HG02852 (cell line): ENCODE data around the gene C11orf65.
A peak's percentile ranks its signal among the peaks of the same experiment; 100 is the strongest.

ENCODE experiments used
- ATAC-seq: cut with Tn5 transposase; IDR thresholded peaks from one replicate; pipeline ENCODE4 v1.9.1; 2021; ENCODE audit warnings: mild to moderate bottlenecking, moderate library complexity; ENCODE audit not compliant: unreplicated experiment

The C11orf65 gene

GRCh38 chr11:108467091-108467823 is at the start of gene C11orf65:
Gene C11orf65, minus strand, starts transcription at chr11:108467529. Its CDS starts 5,970 bp downstream, at chr11:108461559.
- peak; percentile 99 for ATAC-seq

GRCh38 chr11:108516125-108516524 is 48.8 kb upstream of the C11orf65 start:
- no peak for ATAC-seq

GRCh38 chr11:108512708-108513107 is 45.4 kb upstream of the C11orf65 start:
- ATAC-seq, result no peak

GRCh38 chr11:108511851-108512474 is 44.6 kb upstream of the C11orf65 start:
- no peak for ATAC-seq

GRCh38 chr11:108508653-108509593 is 41.6 kb upstream of the C11orf65 start:
- ATAC-seq, result no peak

GRCh38 chr11:108501396-108501795 is 34.1 kb upstream of the C11orf65 start:
- ATAC-seq, result no peak

- ATAC-seq, result no peak
Measured at GRCh38 chr11:108500721-108501120, 33.4 kb upstream of the C11orf65 start.

- no peak for ATAC-seq
Measured at GRCh38 chr11:108500169-108500568, 32.8 kb upstream of the C11orf65 start.

GRCh38 chr11:108498816-108499408 is 31.6 kb upstream of the C11orf65 start:
- ATAC-seq, result no peak

- ATAC-seq, result peak; percentile 60
Measured at GRCh38 chr11:108498046-108498815, 30.9 kb upstream of the C11orf65 start, which contains the start of gene POGLUT3. Gene POGLUT3, minus strand, starts transcription at chr11:108498384. Its CDS starts 18 bp downstream, at chr11:108498366.

- ATAC-seq, result peak; percentile 60
Measured at GRCh38 chr11:108497317-108498045, 30.2 kb upstream of the C11orf65 start.

- no peak for ATAC-seq
Measured at GRCh38 chr11:108496643-108497256, 29.4 kb upstream of the C11orf65 start.

GRCh38 chr11:108495326-108495725 is 28.0 kb upstream of the C11orf65 start:
- ATAC-seq, result no peak

- no peak for ATAC-seq
Measured at GRCh38 chr11:108494182-108494581, 26.9 kb upstream of the C11orf65 start.

- no peak for ATAC-seq
Measured at GRCh38 chr11:108491936-108492335, 24.6 kb upstream of the C11orf65 start.

- no peak for ATAC-seq
Measured at GRCh38 chr11:108486828-108487227, 19.5 kb upstream of the C11orf65 start.

GRCh38 chr11:108486331-108486730 is 19.0 kb upstream of the C11orf65 start:
- no peak for ATAC-seq

- no peak for ATAC-seq
Measured at GRCh38 chr11:108483163-108483562, 15.8 kb upstream of the C11orf65 start.
